Activated effector memory CD4-positive, alpha-beta T cell treated with Interleukin-2 at 50 U/mL for 16 hours (primary cell): Measurements from ENCODE around the gene SLC12A8.

Source experiments
- DNase-seq: peaks from one replicate; pipeline ENCODE4 v3.0.0-alpha.2; 2020

Gene SLC12A8

GRCh38 chr3:125050488-125051090 is 162.0 kb downstream of the SLC12A8 start:
- no peak for DNase-seq

DNA sequence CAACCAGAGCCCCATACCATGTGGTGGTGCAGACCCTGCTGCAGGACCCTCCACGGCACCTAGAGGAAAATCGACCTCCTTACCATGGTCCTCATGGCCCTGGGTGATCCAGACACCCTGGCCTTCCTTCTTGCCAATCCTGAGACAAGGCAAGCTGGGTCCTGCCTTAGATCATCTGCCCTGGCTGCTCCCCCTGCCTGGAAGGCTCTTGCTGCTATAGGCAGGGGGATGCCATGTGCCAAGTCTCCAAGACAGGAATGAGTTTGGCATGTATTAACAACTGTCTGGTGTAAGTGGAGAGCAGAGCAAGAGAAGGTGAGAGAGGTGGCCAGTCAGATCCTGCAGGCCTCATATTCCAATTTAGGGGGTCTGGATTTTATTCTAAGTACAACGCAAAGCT is 164.3 kb downstream of the SLC12A8 start:
- no peak for DNase-seq

GRCh38 chr3:125045965-125046364 is 166.6 kb downstream of the SLC12A8 start:
- DNase-seq = no peak

DNA sequence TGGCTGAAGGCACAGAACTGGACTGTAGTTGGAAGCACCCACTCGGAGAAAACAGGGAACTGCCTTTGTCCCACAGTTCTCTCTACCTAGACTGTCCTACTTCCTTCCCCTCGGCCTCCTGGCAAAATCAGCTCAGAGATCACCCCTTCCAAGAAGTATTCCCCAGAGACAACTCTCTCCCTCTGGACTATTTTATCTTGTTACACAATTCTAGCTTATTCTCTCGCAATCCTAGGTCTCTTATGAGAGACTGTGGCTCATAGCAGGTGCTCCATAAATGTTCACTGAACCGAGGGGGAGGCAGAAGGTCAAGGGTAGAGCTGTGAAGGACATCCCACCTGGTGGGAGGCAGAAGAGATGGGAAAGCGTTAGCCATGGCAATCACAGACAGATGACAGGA is 167.4 kb downstream of the SLC12A8 start:
- no peak for DNase-seq

- no peak for DNase-seq
These were observed 168.9 kb downstream of the SLC12A8 start for GRCh38 chr3:125043599-125044151.

DNA sequence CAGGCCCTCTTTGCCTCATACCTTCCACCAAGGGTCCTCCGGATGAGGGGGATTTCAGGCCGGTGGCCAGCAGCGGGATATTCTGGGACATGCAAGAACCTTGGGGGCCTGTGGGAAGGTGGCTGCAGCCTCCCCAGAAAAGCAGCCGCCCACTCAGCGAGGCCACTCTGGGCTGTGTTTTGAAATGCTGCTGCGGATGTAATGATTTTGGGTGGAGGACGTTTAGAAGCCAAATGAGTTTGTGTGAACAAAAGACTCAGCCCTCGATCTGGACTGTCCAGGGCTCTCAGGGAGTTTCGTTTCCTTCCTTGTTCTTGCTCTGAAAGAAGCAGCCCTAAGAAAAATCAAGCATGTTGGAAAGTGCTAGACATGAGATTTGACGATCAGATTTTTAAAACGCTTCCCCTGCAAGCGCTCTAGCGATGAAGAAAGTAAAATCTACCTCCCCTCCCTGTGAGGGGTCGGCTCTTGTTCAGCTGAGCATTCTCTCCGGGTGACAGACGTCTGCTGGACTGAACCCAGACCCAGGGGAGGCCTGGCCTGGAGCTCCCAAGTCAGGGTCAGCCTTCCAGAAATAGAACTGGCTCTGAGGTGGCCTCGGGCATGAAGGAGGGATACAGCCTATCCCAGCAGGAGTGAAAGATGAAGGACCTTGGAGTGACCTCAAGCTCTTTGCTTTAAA is 169.7 kb downstream of the SLC12A8 start:
- no peak for DNase-seq

GRCh38 chr3:125039131-125040100 is 173.1 kb downstream of the SLC12A8 start:
- no peak for DNase-seq

- DNase-seq = no peak
These were observed 174.9 kb downstream of the SLC12A8 start for GRCh38 chr3:125037498-125038150.

DNA sequence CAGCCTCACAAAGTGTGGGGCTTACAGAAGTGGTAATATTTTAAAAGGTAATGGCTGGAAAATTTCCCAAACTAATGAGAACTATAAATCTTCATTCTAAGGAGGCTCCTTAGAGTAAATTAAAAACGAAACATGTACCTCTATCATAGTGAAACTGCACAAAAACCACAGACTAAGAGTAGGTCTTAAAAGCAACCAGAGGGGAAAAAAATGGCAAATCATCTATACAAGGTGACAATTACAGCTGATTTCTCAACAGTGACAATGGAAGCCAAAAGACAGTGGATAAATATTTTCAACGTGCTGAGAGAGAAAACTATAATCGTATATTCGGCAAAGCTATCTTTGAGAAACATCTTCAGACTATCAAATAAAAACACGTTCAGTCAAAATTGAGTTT is 177.3 kb downstream of the SLC12A8 start:
- DNase-seq = no peak

DNA sequence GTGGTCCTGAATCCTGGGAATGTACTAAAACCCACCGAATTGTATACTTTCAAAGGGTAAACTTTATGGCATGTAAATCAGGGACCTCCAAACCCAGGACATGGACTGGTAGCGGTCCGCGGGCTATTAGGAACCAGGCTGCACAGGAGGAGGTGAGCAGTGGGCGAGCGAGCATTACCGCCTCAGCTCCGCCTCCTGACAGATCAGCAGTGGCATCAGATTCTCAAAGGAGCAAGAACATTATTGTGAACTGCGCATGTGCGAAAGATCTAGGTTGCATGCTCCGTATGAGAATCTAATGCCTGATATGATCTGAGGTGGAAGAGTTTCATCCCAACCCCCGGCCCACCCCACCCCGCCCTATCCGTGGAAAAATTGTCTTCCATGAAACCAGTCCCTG is 178.9 kb downstream of the SLC12A8 start:
- DNase-seq = no peak

DNA sequence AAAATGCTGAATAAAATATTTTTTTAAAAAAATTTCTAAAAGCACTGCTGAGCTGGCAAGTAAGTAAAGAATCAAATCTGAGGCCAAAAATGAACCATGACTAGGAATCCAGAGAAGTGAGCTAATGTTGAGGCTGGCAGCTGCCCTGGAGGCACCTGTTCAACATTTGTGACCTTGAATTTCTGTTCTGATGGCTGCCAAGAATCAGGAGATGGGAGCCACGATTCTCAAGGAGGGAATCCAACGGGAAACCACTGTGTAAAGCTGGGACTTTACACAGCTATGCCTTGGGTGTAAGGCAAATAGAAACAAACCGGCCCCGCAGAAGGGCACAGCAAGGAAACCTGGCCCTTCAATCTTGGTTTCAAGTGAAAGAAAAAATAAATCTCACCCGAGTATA is 179.4 kb downstream of the SLC12A8 start:
- no peak for DNase-seq

DNA sequence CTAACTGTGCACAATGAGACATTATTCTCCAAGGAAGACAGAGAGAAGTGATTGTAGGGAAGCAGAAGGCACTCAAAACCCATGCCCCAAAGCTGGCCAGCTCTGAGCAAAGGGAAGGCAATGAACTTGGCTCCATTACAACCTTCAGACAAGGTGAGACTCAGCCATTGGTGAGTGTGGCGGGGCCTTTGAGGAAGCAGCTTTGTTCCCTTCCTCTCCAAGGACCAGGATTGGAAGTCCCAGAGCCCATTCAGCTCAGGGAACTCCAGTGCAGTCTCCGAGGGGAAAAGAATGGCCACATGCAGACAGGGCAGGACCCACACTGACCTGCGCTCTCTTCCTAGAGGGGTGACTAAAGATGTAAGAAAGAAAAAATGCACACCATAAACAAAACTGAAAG is 179.9 kb downstream of the SLC12A8 start:
- no peak for DNase-seq
